Measurements from ENCODE around the gene GSTK1.

Gene GSTK1

GRCh38 chr7:143300959-143301935, 38.0 kb downstream of the GSTK1 start:
- no peak for DNase-seq

- no peak for DNase-seq
Measured at GRCh38 chr7:143303733-143304132, 40.5 kb downstream of the GSTK1 start.

GRCh38 chr7:143304938-143305337, 41.7 kb downstream of the GSTK1 start:
- no peak for DNase-seq

GRCh38 chr7:143305423-143306070, 42.3 kb downstream of the GSTK1 start:
- DNase-seq, result peak; percentile 76

GRCh38 chr7:143308632-143309031, 45.4 kb downstream of the GSTK1 start:
- DNase-seq, result no peak

- no peak for DNase-seq
Measured at GRCh38 chr7:143314127-143314526, 50.9 kb downstream of the GSTK1 start.

- no peak for DNase-seq
Measured at GRCh38 chr7:143315776-143316175, 52.5 kb downstream of the GSTK1 start, which contains the start of gene CLCN1. Gene CLCN1, plus strand, starts transcription at chr7:143316111. Its CDS starts 102 bp downstream, at chr7:143316213.

- DNase-seq, result no peak
Measured at GRCh38 chr7:143316492-143316891, 53.3 kb downstream of the GSTK1 start.

GRCh38 chr7:143318661-143319060, 55.4 kb downstream of the GSTK1 start:
- DNase-seq, result no peak

All from activated CD4-positive, alpha-beta T cell treated with anti-CD3 and anti-CD28 coated beads, Interleukin-2, amount 50 U/mL, for 1 hour (primary cell).